NCI-H1092 (cell line): Measurements from ENCODE around the gene DHRS12.

Source experiments
- DNase-seq: peaks from one replicate; lab custom pipeline; 2025; lab: John Stamatoyannopoulos, UW

DHRS12 gene

GRCh38 chr13:51724721-51725120, 79.2 kb downstream of the DHRS12 start:
- DNase-seq: no peak

DNA sequence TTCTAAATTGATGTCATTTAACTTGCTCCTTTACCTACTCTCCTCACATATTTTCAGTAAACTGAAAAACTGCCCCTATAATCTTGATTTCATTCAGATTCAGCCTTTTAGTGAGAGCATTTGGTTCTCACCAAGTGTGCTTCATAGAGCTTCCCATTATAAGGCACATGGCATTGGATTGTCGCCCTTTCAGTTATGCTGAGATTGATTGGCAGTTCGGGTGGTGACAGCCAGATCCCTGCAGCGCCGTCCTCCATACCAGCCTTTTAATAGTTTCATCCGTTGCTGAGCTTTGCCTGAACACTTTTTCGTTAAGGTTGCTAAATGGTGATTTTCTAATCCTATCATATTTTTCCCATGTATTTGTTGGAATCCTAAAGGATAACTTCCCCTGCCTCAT, 80.4 kb downstream of the DHRS12 start:
- DNase-seq: no peak

- no peak for DNase-seq
Measured at GRCh38 chr13:51721496-51721895, 82.5 kb downstream of the DHRS12 start.

DNA sequence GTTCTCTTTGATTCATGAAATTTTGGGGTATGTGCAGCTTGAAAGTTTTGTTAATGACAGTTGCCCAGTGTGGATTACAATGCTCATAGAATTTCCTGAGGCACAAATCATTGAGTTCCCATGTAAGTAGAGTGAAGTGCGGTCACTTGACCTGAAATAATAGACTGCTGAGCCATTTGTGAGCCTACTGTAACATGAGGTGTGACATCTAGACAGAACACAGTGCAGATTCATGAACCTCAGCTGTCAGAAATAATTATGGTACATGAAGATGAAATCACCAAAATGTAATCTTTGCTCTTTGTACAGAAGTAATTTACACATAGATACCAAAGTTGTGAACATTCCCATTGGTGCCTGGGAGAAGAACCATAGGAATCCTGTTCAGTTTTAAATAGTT, 84.6 kb downstream of the DHRS12 start:
- no peak for DNase-seq
